ENCODE results near the gene MXD3.
A peak's percentile ranks its signal among the peaks of the same experiment; 100 is the strongest.

MXD3 gene

GRCh38 chr5:177300236-177300880, 11.3 kb downstream of the MXD3 start:
- H3K9me3 ChIP-seq (ENCODE audit: control insufficient read depth, insufficient read depth, low read length), result no peaks in the 10 kb centered on the region
- H3K27ac ChIP-seq (ENCODE audit: low read depth, low read length), result peak overlapping the region; percentile 18
- H3K4me1 ChIP-seq (ENCODE audit: control insufficient read depth, insufficient read depth, low read length), result peaks cover 6% of the 10 kb centered on the region; the same call in 1 of the 2 replicates
- no peaks in the 10 kb centered on the region for H3K27me3 ChIP-seq (ENCODE audit: control insufficient read depth, insufficient read depth, low read length)
- H3K4me3 ChIP-seq (ENCODE audit: low read depth, low read length), result no peak overlapping the region
- H3K36me3 ChIP-seq (ENCODE audit: control insufficient read depth, insufficient read depth, low read length), result peaks cover 46% of the 10 kb centered on the region
- H3K9ac ChIP-seq (ENCODE audit: low read depth, low read length), result no peak overlapping the region

GRCh38 chr5:177299697-177300096, 12.0 kb downstream of the MXD3 start:
- H3K27me3 ChIP-seq (ENCODE audit: control insufficient read depth, insufficient read depth, low read length), result no peaks in the 10 kb centered on the region
- H3K4me3 ChIP-seq (ENCODE audit: low read depth, low read length), result no peak overlapping the region
- H3K9ac ChIP-seq (ENCODE audit: low read depth, low read length), result no peak overlapping the region
- H3K4me1 ChIP-seq (ENCODE audit: control insufficient read depth, insufficient read depth, low read length), result peaks cover 6% of the 10 kb centered on the region; the same call in 1 of the 2 replicates
- H3K27ac ChIP-seq (ENCODE audit: low read depth, low read length), result no peak overlapping the region
- peaks cover 46% of the 10 kb centered on the region for H3K36me3 ChIP-seq (ENCODE audit: control insufficient read depth, insufficient read depth, low read length)
- no peaks in the 10 kb centered on the region for H3K9me3 ChIP-seq (ENCODE audit: control insufficient read depth, insufficient read depth, low read length)

GRCh38 chr5:177297922-177298321, 13.8 kb downstream of the MXD3 start:
- H3K36me3 ChIP-seq (ENCODE audit: control insufficient read depth, insufficient read depth, low read length), result peaks cover 62% of the 10 kb centered on the region
- H3K9ac ChIP-seq (ENCODE audit: low read depth, low read length), result no peak overlapping the region
- H3K27me3 ChIP-seq (ENCODE audit: control insufficient read depth, insufficient read depth, low read length), result no peaks in the 10 kb centered on the region
- peaks cover 6% of the 10 kb centered on the region; the same call in 1 of the 2 replicates for H3K4me1 ChIP-seq (ENCODE audit: control insufficient read depth, insufficient read depth, low read length)
- H3K27ac ChIP-seq (ENCODE audit: low read depth, low read length), result no peak overlapping the region
- H3K9me3 ChIP-seq (ENCODE audit: control insufficient read depth, insufficient read depth, low read length), result no peaks in the 10 kb centered on the region
- H3K4me3 ChIP-seq (ENCODE audit: low read depth, low read length), result no peak overlapping the region

- Histone ChIP-seq H3K9ac (ENCODE audit: low read depth, low read length) (no peak overlapping the region), H3K9me3 (ENCODE audit: control insufficient read depth, insufficient read depth, low read length) (no peaks in the 10 kb centered on the region), H3K36me3 (ENCODE audit: control insufficient read depth, insufficient read depth, low read length) (peaks cover 72% of the 10 kb centered on the region), H3K4me1 (ENCODE audit: control insufficient read depth, insufficient read depth, low read length) (peaks cover 6% of the 10 kb centered on the region; the same call in 1 of the 2 replicates), H3K27me3 (ENCODE audit: control insufficient read depth, insufficient read depth, low read length) (no peaks in the 10 kb centered on the region), H3K4me3 (ENCODE audit: low read depth, low read length) (no peak overlapping the region), H3K27ac (ENCODE audit: low read depth, low read length) (peak overlapping the region; percentile 5)
Observed at GRCh38 chr5:177296581-177296980, 15.1 kb downstream of the MXD3 start.

GRCh38 chr5:177295924-177296323, 15.8 kb downstream of the MXD3 start:
- H3K9ac ChIP-seq (ENCODE audit: low read depth, low read length), result no peak overlapping the region
- H3K4me1 ChIP-seq (ENCODE audit: control insufficient read depth, insufficient read depth, low read length), result peaks cover 6% of the 10 kb centered on the region; the same call in 1 of the 2 replicates
- no peak overlapping the region for H3K4me3 ChIP-seq (ENCODE audit: low read depth, low read length)
- no peak overlapping the region for H3K27ac ChIP-seq (ENCODE audit: low read depth, low read length)
- no peaks in the 10 kb centered on the region for H3K9me3 ChIP-seq (ENCODE audit: control insufficient read depth, insufficient read depth, low read length)
- no peaks in the 10 kb centered on the region for H3K27me3 ChIP-seq (ENCODE audit: control insufficient read depth, insufficient read depth, low read length)
- H3K36me3 ChIP-seq (ENCODE audit: control insufficient read depth, insufficient read depth, low read length), result peaks cover 72% of the 10 kb centered on the region

GRCh38 chr5:177294632-177295031, 17.1 kb downstream of the MXD3 start:
- Histone ChIP-seq H3K4me3 (ENCODE audit: low read depth, low read length) (no peak overlapping the region), H3K36me3 (ENCODE audit: control insufficient read depth, insufficient read depth, low read length) (peaks cover 82% of the 10 kb centered on the region), H3K9ac (ENCODE audit: low read depth, low read length) (no peak overlapping the region), H3K9me3 (ENCODE audit: control insufficient read depth, insufficient read depth, low read length) (no peaks in the 10 kb centered on the region), H3K27ac (ENCODE audit: low read depth, low read length) (no peak overlapping the region), H3K27me3 (ENCODE audit: control insufficient read depth, insufficient read depth, low read length) (no peaks in the 10 kb centered on the region), H3K4me1 (ENCODE audit: control insufficient read depth, insufficient read depth, low read length) (peaks cover 4% of the 10 kb centered on the region; the same call in 1 of the 2 replicates)

GRCh38 chr5:177293819-177294581, 17.7 kb downstream of the MXD3 start:
- no peak overlapping the region for H3K27ac ChIP-seq (ENCODE audit: low read depth, low read length)
- no peaks in the 10 kb centered on the region for H3K9me3 ChIP-seq (ENCODE audit: control insufficient read depth, insufficient read depth, low read length)
- peaks cover 3% of the 10 kb centered on the region; the same call in 1 of the 2 replicates for H3K4me1 ChIP-seq (ENCODE audit: control insufficient read depth, insufficient read depth, low read length)
- no peak overlapping the region for H3K9ac ChIP-seq (ENCODE audit: low read depth, low read length)
- no peaks in the 10 kb centered on the region for H3K27me3 ChIP-seq (ENCODE audit: control insufficient read depth, insufficient read depth, low read length)
- H3K36me3 ChIP-seq (ENCODE audit: control insufficient read depth, insufficient read depth, low read length), result peaks cover 88% of the 10 kb centered on the region
- H3K4me3 ChIP-seq (ENCODE audit: low read depth, low read length), result no peak overlapping the region

GRCh38 chr5:177291735-177292134, 20.0 kb downstream of the MXD3 start:
- H3K27me3 ChIP-seq (ENCODE audit: control insufficient read depth, insufficient read depth, low read length), result no peaks in the 10 kb centered on the region
- H3K9ac ChIP-seq (ENCODE audit: low read depth, low read length), result no peak overlapping the region
- no peaks in the 10 kb centered on the region for H3K4me1 ChIP-seq (ENCODE audit: control insufficient read depth, insufficient read depth, low read length)
- peaks cover 95% of the 10 kb centered on the region for H3K36me3 ChIP-seq (ENCODE audit: control insufficient read depth, insufficient read depth, low read length)
- no peak overlapping the region for H3K27ac ChIP-seq (ENCODE audit: low read depth, low read length)
- H3K4me3 ChIP-seq (ENCODE audit: low read depth, low read length), result no peak overlapping the region
- H3K9me3 ChIP-seq (ENCODE audit: control insufficient read depth, insufficient read depth, low read length), result no peaks in the 10 kb centered on the region

GRCh38 chr5:177290816-177291596, 20.7 kb downstream of the MXD3 start:
- no peaks in the 10 kb centered on the region for H3K9me3 ChIP-seq (ENCODE audit: control insufficient read depth, insufficient read depth, low read length)
- H3K27ac ChIP-seq (ENCODE audit: low read depth, low read length), result no peak overlapping the region
- H3K4me3 ChIP-seq (ENCODE audit: low read depth, low read length), result no peak overlapping the region
- peaks cover 95% of the 10 kb centered on the region for H3K36me3 ChIP-seq (ENCODE audit: control insufficient read depth, insufficient read depth, low read length)
- H3K9ac ChIP-seq (ENCODE audit: low read depth, low read length), result no peak overlapping the region
- no peaks in the 10 kb centered on the region for H3K4me1 ChIP-seq (ENCODE audit: control insufficient read depth, insufficient read depth, low read length)
- no peaks in the 10 kb centered on the region for H3K27me3 ChIP-seq (ENCODE audit: control insufficient read depth, insufficient read depth, low read length)

- no peaks in the 10 kb centered on the region for H3K9me3 ChIP-seq (ENCODE audit: control insufficient read depth, insufficient read depth, low read length)
- H3K4me3 ChIP-seq (ENCODE audit: low read depth, low read length), result no peak overlapping the region
- H3K27ac ChIP-seq (ENCODE audit: low read depth, low read length), result no peak overlapping the region
- peaks cover 94% of the 10 kb centered on the region for H3K36me3 ChIP-seq (ENCODE audit: control insufficient read depth, insufficient read depth, low read length)
- no peaks in the 10 kb centered on the region for H3K4me1 ChIP-seq (ENCODE audit: control insufficient read depth, insufficient read depth, low read length)
- H3K9ac ChIP-seq (ENCODE audit: low read depth, low read length), result no peak overlapping the region
- H3K27me3 ChIP-seq (ENCODE audit: control insufficient read depth, insufficient read depth, low read length), result no peaks in the 10 kb centered on the region
Observed at GRCh38 chr5:177288191-177288590, 23.5 kb downstream of the MXD3 start.
